ENCODE measurements around the gene NAT8L. TPM values are rescaled to one million over a fixed set of nuclear protein-coding genes. Genes with fewer than 3 reads are reported as not detected.

NAT8L gene
- polyA plus RNA-seq, 1 donor from 2014 or later: 12.6 TPM

- Histone ChIP-seq H3K79me2 (replicated peaks; ENCODE audit: insufficient read depth, low read length) (peaks cover 12% of the 10 kb centered on the region), H3K27ac (ENCODE audit: low read length) (no peak overlapping the region), H4K20me1 (ENCODE audit: insufficient read depth) (no peaks in the 10 kb centered on the region), H3K9me2 (ENCODE audit: insufficient read depth, low read length) (no peaks in the 10 kb centered on the region), H3K36me3 (ENCODE audit: insufficient read depth, low read length) (no peaks in the 10 kb centered on the region), H3F3A (ENCODE audit: insufficient read depth, low read length, poor library complexity, severe bottlenecking) (no peaks in the 10 kb centered on the region), H3K4me3 (ENCODE audit: low read length) (peak overlapping the region; percentile 92), H3K9me3 (ENCODE audit: low read length) (no peaks in the 10 kb centered on the region), H2AFZ (ENCODE audit: low read depth, low read length) (no peak overlapping the region), H3K4me2 (ENCODE audit: low read length) (peak overlapping the region; percentile 98), H3K9ac (ENCODE audit: low read length) (peak overlapping the region; percentile 84), H3K27me3 (ENCODE audit: insufficient read depth, low read depth, low read length) (peaks cover 20% of the 10 kb centered on the region)
- TF ChIP-seq POLR2AphosphoS5 (IDR thresholded peaks at IDR 0.05): no peak
- no peak for TF ChIP-seq REST (IDR thresholded peaks at IDR 0.05; ENCODE audit: borderline replicate concordance)
- TF ChIP-seq CTCF (IDR thresholded peaks at IDR 0.05; ENCODE audit: poor library complexity, severe bottlenecking): no peak
- no peak for TF ChIP-seq MXI1 (conservative IDR thresholded peaks at IDR 0.05; ENCODE audit: poor library complexity, severe bottlenecking)
- TF ChIP-seq EZH2 (IDR thresholded peaks at IDR 0.05; ENCODE audit: borderline replicate concordance, insufficient read depth, low read length, poor library complexity, severe bottlenecking): no peak
- no peak for TF ChIP-seq TAF1 (IDR thresholded peaks at IDR 0.05; ENCODE audit: low read depth)
- no peak for TF ChIP-seq RAD21 (conservative IDR thresholded peaks at IDR 0.05)
- TF ChIP-seq SMC3 (conservative IDR thresholded peaks at IDR 0.05; ENCODE audit: poor library complexity): no peak
- TF ChIP-seq EP300 (conservative IDR thresholded peaks at IDR 0.05; ENCODE audit: poor library complexity, severe bottlenecking): no peak
Measured at GRCh38 chr4:2043396-2044118, 15.6 kb upstream of the NAT8L start.

GRCh38 chr4:2044119-2044485, 15.0 kb upstream of the NAT8L start:
- TF ChIP-seq RAD21 (conservative IDR thresholded peaks at IDR 0.05) (no peak), POLR2AphosphoS5 (IDR thresholded peaks at IDR 0.05) (no peak), SMC3 (conservative IDR thresholded peaks at IDR 0.05; ENCODE audit: poor library complexity) (no peak), REST (IDR thresholded peaks at IDR 0.05; ENCODE audit: borderline replicate concordance) (no peak), CTCF (IDR thresholded peaks at IDR 0.05; ENCODE audit: poor library complexity, severe bottlenecking) (no peak), TAF1 (IDR thresholded peaks at IDR 0.05; ENCODE audit: low read depth) (no peak), EP300 (conservative IDR thresholded peaks at IDR 0.05; ENCODE audit: poor library complexity, severe bottlenecking) (no peak), MXI1 (conservative IDR thresholded peaks at IDR 0.05; ENCODE audit: poor library complexity, severe bottlenecking) (no peak)
- Histone ChIP-seq H2AFZ (ENCODE audit: low read depth, low read length) (no peak overlapping the region), H3K9me2 (ENCODE audit: insufficient read depth, low read length) (no peaks in the 10 kb centered on the region), H3K27me3 (ENCODE audit: insufficient read depth, low read depth, low read length) (peaks cover 20% of the 10 kb centered on the region), H3K27ac (ENCODE audit: low read length) (no peak overlapping the region), H3K4me2 (ENCODE audit: low read length) (no peak overlapping the region), H3K79me2 (replicated peaks; ENCODE audit: insufficient read depth, low read length) (peaks cover 12% of the 10 kb centered on the region), H3K9ac (ENCODE audit: low read length) (no peak overlapping the region), H3K36me3 (ENCODE audit: insufficient read depth, low read length) (no peaks in the 10 kb centered on the region), H3K4me3 (ENCODE audit: low read length) (no peak overlapping the region), H4K20me1 (ENCODE audit: insufficient read depth) (no peaks in the 10 kb centered on the region), H3K9me3 (ENCODE audit: low read length) (no peaks in the 10 kb centered on the region), H3F3A (ENCODE audit: insufficient read depth, low read length, poor library complexity, severe bottlenecking) (no peaks in the 10 kb centered on the region)

Measured in neural cell (in vitro differentiated cells).